NCI-H128 (cell line): Measurements from ENCODE around the gene ATP10A.
"Not testable (repeated sequence)": the region's sequence is repeated elsewhere in the genome, so short reads cannot be mapped to it uniquely, and the experiment has no call there.

Experiments used
- DNase-seq: peaks from one replicate; lab custom pipeline; 2025; ENCODE audit not compliant: unreplicated experiment; lab: John Stamatoyannopoulos, UW

The ATP10A gene

GRCh38 chr15:25859838-25860645 lies 3.1 kb downstream of the ATP10A start:
- DNase-seq = no peak

- DNase-seq = no peak
Observed at GRCh38 chr15:25858952-25859760, 4.0 kb downstream of the ATP10A start.

GRCh38 chr15:25856059-25856458 lies 7.1 kb downstream of the ATP10A start:
- DNase-seq = not testable (repeated sequence)

GRCh38 chr15:25852661-25853524 lies 10.2 kb downstream of the ATP10A start:
- no peak for DNase-seq

- no peak for DNase-seq
Observed at GRCh38 chr15:25852027-25852426, 11.1 kb downstream of the ATP10A start.

GRCh38 chr15:25850154-25851111 lies 12.7 kb downstream of the ATP10A start:
- DNase-seq = no peak

- DNase-seq = no peak
Observed at GRCh38 chr15:25849157-25849921, 13.8 kb downstream of the ATP10A start.

GRCh38 chr15:25848784-25849156 lies 14.4 kb downstream of the ATP10A start:
- no peak for DNase-seq

GRCh38 chr15:25848325-25848724 lies 14.8 kb downstream of the ATP10A start:
- DNase-seq = no peak

GRCh38 chr15:25847051-25847450 lies 16.1 kb downstream of the ATP10A start:
- no peak for DNase-seq

GRCh38 chr15:25846377-25846776 lies 16.8 kb downstream of the ATP10A start:
- DNase-seq = no peak

- no peak for DNase-seq
Observed at GRCh38 chr15:25844981-25845680, 18.0 kb downstream of the ATP10A start.

GRCh38 chr15:25844542-25844941 lies 18.6 kb downstream of the ATP10A start:
- no peak for DNase-seq

- DNase-seq = no peak
Observed at GRCh38 chr15:25844076-25844475, 19.1 kb downstream of the ATP10A start.

GRCh38 chr15:25839638-25840156 lies 23.4 kb downstream of the ATP10A start:
- DNase-seq = no peak

- DNase-seq = no peak
Observed at GRCh38 chr15:25838871-25839195, 24.3 kb downstream of the ATP10A start.

GRCh38 chr15:25838191-25838870 lies 24.8 kb downstream of the ATP10A start:
- DNase-seq = no peak

GRCh38 chr15:25832158-25832557 lies 31.0 kb downstream of the ATP10A start:
- DNase-seq = no peak
